Astrocyte of the spinal cord (primary cell): ENCODE measurements around the gene ARSI.

ENCODE experiments used
- DNase-seq: peaks from one replicate; pipeline ENCODE4 v3.0.0; 2011; ENCODE audit warnings: low read depth, low spot score
- H3K4me3 ChIP-seq: 2 replicates; pipeline ENCODE4 v1.5.1; 2011; ENCODE audit warnings: low read depth, mild to moderate bottlenecking, low read length, moderate library complexity
- CTCF ChIP-seq: IDR thresholded peaks from 2 replicates; pipeline ENCODE4 v1.5.1; 2012; ENCODE audit warnings: low read depth, mild to moderate bottlenecking, low read length, inconsistent platforms
- in situ Hi-C: cut with HindIII; loops from 2 replicates; pipeline ENCODE4 v1.10.0; 2017; ENCODE audit warnings: low sequenced_read_pairs

The ARSI gene

GRCh38 chr5:150302301-150303069, at the start of gene ARSI:
Gene ARSI (minus strand): TSS chr5:150302905. CDS start chr5:150302373, 532 bp downstream.
- DNase-seq: peak; percentile 50
- H3K4me3 ChIP-seq: peak within 1 kb of the TSS; percentile 39
- TF ChIP-seq CTCF: peak; percentile 11
- in situ Hi-C loops: no loop called here

- peak; percentile 66 for TF ChIP-seq CTCF
- H3K4me3 ChIP-seq: no peak overlapping the region
- peak; percentile 54 for DNase-seq
- in situ Hi-C loops: no loop called here
Measured at GRCh38 chr5:150350524-150351344, 48.0 kb upstream of the ARSI start.

GRCh38 chr5:150349681-150350275, 47.1 kb upstream of the ARSI start:
- DNase-seq: no peak
- in situ Hi-C loops: no loop called here

GRCh38 chr5:150347451-150347850, 44.7 kb upstream of the ARSI start:
- H3K4me3 ChIP-seq: no peak overlapping the region
- TF ChIP-seq CTCF: no peak
- in situ Hi-C loops: no loop called here
- DNase-seq: no peak

More at GRCh38 chr5:150349681-150350275, 47.1 kb upstream of the ARSI start:
- no peak overlapping the region for H3K4me3 ChIP-seq
- TF ChIP-seq CTCF: no peak

- in situ Hi-C loops: no loop called here
- H3K4me3 ChIP-seq: no peak overlapping the region
- TF ChIP-seq CTCF: no peak
- no peak for DNase-seq
Measured at GRCh38 chr5:150347003-150347402, 44.3 kb upstream of the ARSI start.

- in situ Hi-C loops: no loop called here
- no peak for DNase-seq
- no peak overlapping the region for H3K4me3 ChIP-seq
- TF ChIP-seq CTCF: no peak
Measured at GRCh38 chr5:150346592-150346991, 43.9 kb upstream of the ARSI start.
